GM10847 (cell line): ENCODE results near the gene SYS1.

ENCODE experiments used
- POLR2A ChIP-seq: IDR thresholded peaks from 2 replicates; pipeline ENCODE4 v1.6.1; 2011; ENCODE audit not compliant: insufficient read length; ENCODE audit errors: extremely low read depth

SYS1 gene

GRCh38 chr20:45345104-45345936, 17.6 kb upstream of the SYS1 start:
- no peak for TF ChIP-seq POLR2A

DNA sequence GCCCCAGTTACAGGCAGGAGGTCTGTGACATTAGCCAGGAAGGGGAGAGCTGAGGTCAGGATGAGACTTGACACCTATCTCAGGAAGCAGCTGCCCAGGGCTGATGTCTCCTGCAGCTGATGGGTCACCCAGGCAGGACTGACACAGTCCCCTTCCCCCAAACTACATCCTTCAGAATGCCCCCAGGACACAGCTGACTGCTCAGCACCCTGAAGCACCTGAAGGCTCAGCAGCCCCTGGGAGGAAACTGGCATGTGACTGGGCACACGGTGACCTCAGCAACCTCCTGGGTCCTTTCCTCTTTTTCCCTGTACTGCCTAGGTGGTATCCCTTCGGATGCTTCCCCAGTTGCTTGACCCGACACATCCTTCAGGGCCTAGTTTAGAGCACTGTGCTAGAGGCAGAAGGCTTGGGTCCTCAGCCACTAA, 16.7 kb upstream of the SYS1 start:
- TF ChIP-seq POLR2A, result no peak

DNA sequence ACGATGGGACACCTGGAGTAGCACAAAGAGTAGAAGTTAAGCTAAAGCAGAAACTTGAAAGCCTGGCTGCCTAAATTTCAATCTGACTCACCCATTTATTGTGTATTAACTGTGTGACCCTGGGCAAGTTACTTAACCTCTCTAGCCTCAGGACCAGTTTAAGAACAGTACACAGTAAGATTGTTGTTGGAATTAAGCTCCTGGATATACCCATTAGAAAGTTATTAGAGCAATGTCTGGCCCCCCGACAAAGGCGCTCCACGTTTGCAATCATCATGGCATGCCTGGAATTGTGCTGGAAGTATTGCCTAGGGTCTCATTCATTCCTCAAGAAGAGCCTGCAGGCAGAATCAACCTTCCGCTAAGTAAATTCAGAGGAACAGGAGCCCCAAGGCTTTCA, 16.1 kb upstream of the SYS1 start:
- TF ChIP-seq POLR2A, result no peak

DNA sequence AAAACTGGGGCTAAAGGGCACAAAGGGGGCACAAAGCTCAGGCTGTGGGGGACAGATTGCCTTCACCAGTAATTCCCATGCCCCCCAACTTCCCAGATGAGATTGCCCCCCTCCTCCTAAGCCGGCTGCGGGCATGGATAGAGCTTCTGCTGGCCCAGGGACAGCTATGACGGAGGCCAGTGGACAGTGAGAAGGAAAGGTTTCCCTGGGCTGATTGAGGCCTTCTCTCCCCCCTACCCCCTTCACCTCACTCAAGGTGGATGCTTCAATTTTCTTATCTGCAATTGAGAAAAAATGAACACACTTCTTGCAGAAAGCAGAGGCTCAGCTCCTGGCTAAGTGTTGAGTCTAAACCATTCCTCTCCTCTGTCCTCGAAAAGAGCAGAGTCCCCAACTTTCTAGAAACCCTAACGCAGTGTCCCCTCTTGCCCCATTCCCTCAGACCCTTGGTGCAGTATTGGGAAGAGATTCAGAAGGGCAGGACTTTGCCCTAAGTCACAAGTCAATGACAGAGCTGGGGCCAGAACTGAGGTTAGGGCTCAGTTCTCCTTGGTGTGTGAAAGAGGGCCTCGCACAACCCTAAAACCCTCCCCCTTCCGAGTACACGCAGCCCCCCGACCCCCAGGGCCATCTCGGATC, 15.5 kb upstream of the SYS1 start:
- no peak for TF ChIP-seq POLR2A

DNA sequence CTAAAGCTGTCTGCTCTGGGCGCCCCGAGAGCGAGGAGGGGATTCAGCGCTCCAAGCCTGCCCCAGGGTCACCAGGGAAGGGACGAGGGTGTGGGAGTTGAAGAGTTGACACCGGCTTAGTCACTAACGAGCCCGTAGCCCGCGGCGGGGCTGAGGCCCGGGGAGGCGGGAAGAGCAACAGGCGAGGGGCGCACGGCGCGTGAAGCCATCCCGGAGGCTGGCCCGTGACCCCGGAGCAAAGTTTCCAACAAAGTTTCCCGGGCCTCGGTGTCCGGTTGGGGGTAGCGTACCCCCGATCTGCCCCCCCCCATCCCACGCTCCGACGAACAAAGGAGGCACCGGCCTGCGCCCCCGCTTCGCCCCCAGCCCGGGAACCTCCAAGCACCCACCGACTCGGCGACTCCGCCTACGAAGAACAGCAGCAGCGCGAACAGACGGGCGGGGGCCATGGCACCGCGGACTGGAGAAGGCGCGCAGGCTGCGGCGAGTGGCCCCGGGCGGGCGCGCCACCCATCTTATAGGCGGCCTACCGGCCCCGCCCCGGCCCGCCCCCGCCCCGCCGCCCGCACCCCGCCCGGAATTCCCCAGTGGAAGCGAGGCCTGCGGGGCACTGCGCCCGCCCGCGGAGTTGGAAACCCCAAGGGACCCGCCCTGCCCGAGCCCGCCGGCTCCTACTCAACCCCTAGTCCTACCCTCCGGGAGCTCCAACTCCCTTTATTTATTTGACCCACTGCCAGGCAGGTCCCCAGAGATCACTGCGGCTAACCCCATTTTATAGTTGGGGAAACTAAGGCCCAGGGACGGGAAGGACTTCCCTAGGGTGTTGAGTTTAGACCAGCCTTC, 14.8 kb upstream of the SYS1 start, which contains the start of gene SDC4:
SDC4 (minus strand) TSS at position 489 of the 843 bp plus-strand sequence; CDS start at position 449, 40 bp downstream.
- TF ChIP-seq POLR2A, result peak; percentile 74

DNA sequence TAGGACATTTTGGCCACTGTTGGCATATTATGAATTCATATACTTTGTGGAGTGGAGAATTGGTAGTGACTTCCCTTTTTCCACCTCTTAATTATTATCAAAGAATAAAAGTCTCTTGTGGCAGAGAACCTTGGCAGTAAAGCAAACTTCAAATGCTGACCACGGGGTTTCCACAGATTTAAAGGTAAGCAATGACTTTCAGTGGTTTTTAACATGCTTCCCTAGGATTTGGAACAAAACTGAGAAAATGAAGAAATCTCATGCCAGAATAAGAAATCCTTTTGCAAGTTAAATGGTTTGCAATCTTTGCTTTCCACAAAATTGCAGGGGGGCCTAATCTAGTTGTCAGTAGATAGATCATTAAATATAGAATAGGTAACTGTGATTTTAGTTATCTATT, 12.7 kb upstream of the SYS1 start:
- TF ChIP-seq POLR2A, result no peak

GRCh38 chr20:45352729-45353128, 10.2 kb upstream of the SYS1 start:
- TF ChIP-seq POLR2A, result no peak

DNA sequence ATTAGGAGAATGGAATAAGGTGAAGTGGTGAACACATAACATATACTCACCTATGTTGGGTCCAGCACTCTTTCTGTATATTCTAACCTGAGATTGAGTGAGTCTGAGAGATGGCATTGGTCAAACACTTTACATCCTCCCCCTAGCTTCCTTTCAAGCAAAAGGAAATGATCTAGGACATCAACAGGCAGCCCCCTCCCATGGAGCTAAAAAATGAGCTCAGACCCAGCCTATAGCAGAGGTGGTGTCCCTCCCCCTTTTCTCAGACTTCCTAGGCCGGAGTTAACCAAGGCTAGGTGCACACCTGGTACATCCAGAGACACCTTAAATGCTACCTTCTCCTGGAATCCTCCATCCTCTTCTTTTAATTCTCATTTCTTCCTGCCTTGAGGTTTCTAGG, 9.2 kb upstream of the SYS1 start:
- TF ChIP-seq POLR2A, result no peak

- TF ChIP-seq POLR2A, result no peak
These were observed 8.3 kb upstream of the SYS1 start for GRCh38 chr20:45354423-45355208.

GRCh38 chr20:45355209-45356084, 7.5 kb upstream of the SYS1 start:
- TF ChIP-seq POLR2A, result no peak

DNA sequence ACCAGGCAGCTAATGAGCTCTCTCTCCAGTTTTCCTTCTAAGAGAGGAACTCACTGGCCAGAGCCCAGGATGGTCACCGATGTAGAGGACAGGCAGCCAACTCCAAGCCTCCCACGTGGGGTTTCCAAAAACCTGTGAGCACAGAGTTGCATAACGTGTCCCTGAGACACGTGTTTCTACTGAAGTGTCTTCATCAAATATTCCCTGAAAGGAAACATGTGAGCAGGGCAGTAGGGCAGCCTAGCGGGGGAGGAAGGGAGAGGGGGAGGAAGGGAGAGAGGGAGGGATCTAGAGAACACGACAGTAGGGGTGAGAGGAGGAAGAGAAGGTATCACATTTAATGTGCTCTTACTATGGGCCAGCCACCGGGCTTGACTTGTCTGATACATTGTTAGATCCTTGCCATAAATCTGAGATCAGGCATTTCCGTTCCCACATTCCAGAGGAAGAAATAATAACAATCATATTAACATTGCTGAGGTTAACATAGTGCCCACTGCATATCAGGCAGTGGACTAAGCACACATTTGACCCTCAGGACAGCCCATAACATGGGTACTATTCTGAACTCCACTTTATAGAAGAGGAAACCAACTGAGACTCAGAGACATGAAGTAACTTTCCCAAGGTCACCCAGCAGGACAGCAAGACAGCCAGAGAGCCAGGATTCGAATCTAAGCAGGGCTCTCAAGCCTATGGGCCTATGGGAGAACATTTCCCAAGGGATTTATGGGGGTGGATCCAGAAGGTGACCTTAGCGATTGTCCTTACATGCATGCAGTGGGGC, 4.5 kb upstream of the SYS1 start:
- TF ChIP-seq POLR2A, result no peak

GRCh38 chr20:45359069-45359405, 3.9 kb upstream of the SYS1 start:
- TF ChIP-seq POLR2A, result no peak
